GM21381 (cell line): Measurements from ENCODE around the gene RRAD.
"Not testable (repeated sequence)": the region's sequence is repeated elsewhere in the genome, so short reads cannot be mapped to it uniquely, and the experiment has no call there.

ENCODE experiments used
- ATAC-seq: cut with Tn5 transposase; IDR thresholded peaks from one replicate; pipeline ENCODE4 v1.9.1; 2021; ENCODE audit warnings: mild to moderate bottlenecking, moderate library complexity; ENCODE audit not compliant: unreplicated experiment

Gene RRAD

DNA sequence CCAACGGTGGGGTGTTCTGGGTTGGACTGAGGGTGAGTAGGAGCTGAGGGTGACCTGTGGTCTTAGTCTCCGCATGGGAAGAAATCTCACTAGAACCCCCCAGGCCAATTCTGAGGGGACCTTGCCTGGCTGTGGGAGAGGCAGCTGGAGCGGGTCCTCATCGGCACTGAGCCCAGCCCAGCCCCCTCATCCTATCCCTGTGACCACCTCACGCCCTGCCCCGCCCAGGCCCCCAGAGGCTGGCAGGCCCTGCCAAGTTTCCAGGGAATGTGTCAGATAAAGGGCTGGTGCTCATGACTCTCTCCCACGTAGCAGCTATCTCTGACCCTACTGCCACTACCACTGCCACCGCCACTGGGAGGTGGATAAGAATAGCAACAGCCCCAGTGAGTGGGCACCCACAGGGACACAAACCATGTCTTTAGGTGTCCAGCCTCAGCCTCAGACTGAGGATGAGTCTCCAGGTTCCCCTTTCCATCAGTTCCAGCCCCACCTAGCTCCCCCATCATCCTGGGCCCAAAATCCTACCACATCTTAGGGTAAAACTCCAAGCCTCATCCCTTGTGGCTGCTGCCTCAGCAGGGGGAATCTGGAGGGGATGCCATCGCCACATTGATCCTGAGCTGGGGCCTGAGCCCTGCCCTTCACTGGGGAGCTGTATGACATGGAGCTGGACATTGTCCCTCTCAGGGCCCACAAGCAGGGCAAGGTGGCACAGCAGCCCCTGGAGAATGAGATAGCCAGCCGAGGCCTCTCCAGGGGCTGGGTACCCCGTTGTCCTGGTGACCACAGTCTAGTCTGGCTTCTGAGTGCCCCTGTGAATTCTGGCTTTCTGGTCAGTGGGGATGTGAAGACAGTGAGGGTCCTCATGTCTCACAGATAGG lies 21.5 kb downstream of the RRAD start:
- no peak for ATAC-seq

DNA sequence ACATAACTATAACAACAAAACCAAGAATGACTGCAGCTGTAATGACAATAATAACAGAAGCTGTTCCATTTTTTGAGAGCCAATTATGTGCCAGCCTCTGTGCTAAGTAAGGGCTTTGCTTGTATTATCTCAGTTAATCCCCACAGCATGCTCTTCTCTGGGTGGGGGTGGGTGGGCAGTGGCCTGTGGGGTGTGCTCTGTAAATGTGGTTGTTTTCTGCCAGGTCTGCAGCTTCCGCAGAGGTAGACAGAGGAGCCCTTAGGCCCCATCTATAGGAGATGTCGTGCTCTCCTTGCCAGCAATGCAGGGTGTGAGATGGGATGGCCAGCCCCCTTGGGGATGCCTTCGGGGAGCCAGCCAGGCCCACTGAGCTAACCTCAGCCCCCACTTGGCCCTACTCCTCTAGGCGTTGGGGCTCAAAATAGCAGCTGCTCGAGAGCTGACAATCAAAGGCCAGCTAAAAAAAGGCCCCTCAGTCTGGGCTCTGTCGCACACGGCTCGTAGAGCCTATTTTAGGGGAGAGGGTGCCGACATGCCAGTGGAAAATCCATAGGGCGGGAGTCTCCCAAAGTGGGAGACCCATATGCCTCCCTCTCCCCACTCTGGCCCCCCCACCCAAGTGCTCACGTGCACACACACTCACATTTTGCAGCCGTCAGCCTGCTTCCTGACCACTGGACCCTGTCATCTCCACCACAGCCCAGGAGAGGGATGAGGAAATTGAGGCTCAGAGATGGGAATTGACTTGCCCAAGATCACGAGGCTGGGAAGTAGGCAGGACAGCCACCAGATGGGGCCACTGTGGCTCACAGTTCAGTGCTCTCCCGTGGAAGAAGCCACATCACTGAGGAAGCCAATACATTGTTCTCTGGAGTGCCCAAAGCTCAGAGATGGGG lies 22.4 kb downstream of the RRAD start:
- no peak for ATAC-seq

GRCh38 chr16:66901626-66902025 lies 23.7 kb downstream of the RRAD start:
- ATAC-seq, result no peak

- no peak for ATAC-seq
Observed at GRCh38 chr16:66900721-66901441, 24.5 kb downstream of the RRAD start.

DNA sequence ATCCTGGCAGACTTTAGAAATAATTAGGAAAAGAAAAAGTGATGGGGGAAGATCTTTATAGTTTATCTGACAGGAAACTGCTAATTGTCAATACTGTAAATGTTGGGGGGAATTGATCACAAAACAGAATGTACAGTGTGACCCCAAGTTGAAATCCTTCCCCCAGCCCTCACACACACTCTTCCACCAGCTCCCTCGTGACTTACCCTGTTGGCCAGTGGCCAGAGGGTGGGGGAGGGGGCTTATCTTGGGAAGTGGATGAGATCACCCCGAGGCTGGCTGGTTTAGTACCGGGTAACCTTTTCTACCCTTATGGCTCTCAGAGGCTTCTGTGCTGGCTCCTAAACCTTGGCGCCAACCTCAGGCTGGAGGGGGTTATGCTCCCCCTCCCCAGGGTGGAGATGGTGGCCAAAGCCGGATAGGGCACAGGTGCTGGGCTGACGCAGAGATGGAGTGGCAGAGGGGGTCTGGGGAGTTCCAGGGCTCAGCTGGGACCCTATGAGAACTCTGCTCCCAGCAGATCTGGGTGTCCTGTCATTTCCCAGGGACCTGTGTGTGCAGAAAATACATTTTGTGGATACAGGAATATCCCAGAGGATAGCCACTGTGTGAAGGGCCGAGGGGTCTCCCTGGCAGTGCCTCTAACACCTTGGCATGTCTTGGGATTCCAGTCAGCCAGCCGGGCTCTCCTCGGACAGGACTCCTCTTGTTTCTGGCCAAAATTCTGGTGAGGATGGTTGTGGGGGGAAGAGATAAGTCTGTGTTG lies 25.2 kb downstream of the RRAD start:
- ATAC-seq, result no peak

DNA sequence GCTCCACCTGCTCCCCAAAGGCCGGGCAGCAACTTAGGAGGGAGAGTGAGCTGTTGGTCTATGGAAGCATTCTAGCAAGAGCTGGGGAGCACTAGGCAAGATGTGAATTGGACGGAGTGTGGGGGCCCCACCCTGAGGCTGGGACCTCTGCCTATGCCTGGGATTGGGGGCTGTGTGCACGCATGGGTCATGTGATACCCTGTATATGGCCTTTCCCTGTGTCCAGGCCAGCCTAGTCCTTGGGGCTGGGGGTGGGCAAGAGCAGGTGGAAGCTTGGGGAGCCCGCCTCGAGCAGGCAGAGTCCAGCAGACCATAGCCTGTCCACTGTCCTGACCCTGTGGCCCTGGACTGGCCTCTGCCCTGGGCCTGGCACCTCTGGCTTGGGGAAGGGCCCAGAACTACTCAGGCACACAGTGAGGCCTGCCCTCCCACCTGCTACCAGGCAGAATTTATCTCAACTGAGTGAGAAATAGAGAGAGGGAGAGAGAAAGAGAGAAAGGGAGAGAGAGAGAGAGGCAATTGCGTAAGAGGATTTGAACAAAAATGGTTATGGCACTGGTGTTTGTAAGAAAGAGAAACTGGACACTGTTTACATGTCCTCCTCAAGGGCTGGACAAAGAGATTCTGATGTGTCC lies 25.9 kb downstream of the RRAD start:
- ATAC-seq, result no peak

- no peak for ATAC-seq
Observed at GRCh38 chr16:66898933-66899309, 26.4 kb downstream of the RRAD start.

DNA sequence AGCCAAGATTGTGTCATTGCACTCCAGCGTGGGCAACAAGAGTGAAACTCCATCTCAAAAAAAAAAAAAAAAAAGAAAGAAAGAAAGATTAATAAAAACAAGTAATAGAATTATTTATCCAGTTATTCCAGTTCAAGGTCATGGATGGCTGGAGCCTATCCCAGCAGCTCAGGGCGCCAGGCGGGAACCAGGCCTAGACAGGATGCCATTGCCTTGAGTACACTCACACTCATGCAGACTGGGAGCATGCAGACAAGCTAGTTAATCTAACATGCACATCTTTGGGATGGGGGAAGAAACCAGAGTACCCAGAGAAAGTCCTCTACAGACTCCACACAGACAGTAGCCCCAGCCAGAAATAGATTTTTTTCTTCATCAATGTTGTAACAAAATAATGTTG lies 27.1 kb downstream of the RRAD start:
- ATAC-seq, result no peak

- not testable (repeated sequence) for ATAC-seq
Observed at GRCh38 chr16:66896682-66897081, 28.7 kb downstream of the RRAD start.

GRCh38 chr16:66895999-66896398 lies 29.3 kb downstream of the RRAD start:
- no peak for ATAC-seq

GRCh38 chr16:66895689-66895979 lies 29.7 kb downstream of the RRAD start:
- ATAC-seq, result no peak

GRCh38 chr16:66894948-66895688 lies 30.2 kb downstream of the RRAD start:
- ATAC-seq, result no peak

DNA sequence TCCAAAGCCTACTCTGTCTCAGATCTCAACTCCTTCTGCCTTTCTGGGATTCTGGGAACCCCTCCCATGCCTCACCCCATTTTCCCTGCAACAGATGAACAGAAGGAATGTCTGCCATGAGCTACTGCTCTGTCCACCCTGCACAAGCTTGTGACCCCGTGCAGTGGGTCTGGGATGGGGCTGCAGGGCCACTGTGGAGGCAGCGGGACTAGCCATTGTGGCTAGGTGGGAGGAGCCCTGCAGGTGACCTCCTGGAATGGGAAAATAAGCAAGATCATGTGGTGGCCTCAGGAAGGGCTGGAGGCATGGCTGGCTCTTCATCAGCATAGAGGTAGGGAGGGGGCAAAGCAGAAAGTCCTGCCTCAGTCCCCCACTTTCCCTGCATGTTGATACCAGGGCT lies 31.3 kb downstream of the RRAD start:
- no peak for ATAC-seq

DNA sequence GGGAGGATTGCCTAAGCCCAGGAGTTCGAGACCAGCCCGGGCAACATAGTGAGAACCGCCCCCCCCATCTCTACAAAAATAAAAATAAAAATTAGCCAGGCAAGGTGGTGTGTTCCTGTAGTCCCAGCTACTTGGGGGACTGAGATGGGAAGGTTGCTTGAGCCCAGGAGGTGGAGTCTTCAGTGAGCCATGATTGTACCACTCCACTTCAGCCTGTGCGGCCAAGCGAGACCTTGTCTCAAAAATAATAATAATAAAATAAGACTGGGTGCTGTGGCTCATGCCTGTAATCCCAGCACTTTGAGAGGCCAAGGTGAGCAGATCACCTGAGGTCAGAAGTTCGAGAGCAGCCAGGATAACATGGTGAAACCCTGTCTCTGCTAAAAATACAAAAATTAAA lies 33.5 kb downstream of the RRAD start:
- no peak for ATAC-seq

DNA sequence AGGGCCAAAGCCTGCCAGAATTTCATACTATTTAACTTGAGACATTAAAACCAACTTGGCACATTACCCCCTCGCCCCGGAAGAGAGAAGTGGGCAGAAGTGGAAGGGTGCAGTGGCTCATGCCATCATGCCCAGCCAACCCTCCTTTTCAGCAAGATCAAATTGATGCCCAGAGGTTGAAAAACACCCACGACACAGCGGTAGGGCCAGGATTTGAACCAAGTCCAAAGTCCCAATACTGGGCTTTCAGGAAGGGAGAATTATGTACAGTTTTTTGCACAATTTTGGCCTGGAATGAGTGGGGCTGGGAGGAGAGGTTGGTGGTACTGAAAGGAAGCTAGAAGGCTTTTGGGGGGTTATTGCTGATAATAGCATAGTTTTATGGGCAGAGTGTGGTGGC lies 34.0 kb downstream of the RRAD start:
- ATAC-seq, result no peak

DNA sequence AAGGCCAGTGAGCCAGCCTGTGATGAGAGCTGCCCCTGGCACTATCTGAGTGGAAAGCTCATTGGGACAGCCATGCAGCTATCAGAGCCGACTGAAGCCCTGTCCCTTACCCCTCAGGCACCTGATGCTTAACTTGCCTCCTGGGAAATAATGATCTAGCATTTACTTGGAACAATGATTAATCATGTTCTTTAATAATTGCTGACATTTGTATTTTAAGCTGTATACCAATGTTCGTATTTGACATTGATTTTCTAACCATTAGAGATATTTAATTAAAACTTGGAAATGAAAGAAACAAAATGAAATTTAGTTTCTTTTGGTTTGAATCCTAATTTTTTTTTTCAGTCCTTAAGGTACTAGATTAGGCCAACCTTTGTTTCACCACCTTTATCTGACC lies 34.5 kb downstream of the RRAD start:
- no peak for ATAC-seq

- ATAC-seq, result no peak
Observed at GRCh38 chr16:66889622-66890021, 35.7 kb downstream of the RRAD start.

DNA sequence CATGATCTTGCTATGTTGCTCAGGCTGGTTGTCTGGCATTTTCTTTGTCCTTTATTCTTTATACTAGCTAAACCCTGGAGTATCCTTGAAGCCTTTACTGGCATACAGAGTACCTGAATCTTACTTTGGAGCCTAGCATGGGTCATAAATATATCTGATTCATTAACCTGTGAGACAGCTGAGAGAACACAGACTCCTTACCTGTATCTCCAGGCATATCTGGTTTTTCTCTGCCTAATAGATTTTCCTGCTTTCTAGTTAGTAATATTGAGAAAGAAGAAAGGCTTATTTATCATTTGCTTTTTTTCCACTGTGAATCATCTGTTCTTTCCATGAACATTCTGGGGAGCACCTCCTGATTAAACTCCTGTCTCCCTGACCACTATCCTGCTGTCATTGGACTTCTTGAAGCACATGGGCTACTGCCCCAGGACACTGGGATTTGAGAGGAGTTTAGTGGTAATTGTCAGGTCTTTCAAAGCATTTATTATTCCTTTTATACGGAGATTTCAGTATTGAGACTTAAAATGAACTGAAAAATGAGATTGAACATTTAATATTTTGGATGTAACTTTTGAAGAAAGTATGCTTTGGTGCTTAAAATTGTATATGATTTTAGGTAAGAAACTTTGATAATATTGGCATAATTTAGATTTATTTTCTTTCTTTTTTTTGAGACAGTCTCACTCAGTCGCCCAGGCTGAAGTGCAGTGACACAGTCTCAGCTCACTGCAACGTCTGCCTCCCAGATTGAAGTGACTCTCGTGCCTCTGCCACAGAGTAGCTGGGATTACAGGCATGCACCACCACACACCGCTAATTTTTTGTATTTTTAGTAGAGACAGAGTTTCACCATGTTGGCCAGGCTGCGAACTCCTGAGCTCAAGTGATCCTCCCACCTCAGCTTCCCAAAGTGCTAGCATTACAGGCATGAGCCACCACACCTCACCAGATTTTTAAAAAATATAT lies 36.4 kb downstream of the RRAD start:
- ATAC-seq, result no peak
